Right renal cortex interstitium (tissue), 3 donors: ENCODE results near the gene RIPOR2. TPM values are rescaled to one million over a fixed set of nuclear protein-coding genes. Genes with fewer than 3 reads are reported as not detected.
"Not testable (repeated sequence)": the region's sequence is repeated elsewhere in the genome, so short reads cannot be mapped to it uniquely, and the experiment has no call there.

Experiments used
- DNase-seq, 3 donors: peaks; one replicate each; pipeline ENCODE4 v3.0.0-alpha.2; 2013; ENCODE audit warnings: low read depth in 3 of 3, low spot score in 2 of 3
- polyA plus RNA-seq, 3 donors: library from polyadenylated mRNA; unstranded; fragments of 120-200 nt; gene quantifications; one replicate each; pipeline ENCODE4 v1.2.1, GENCODE V29; 2013; ENCODE audit not compliant: insufficient read length in 3 of 3

Gene RIPOR2
- polyA plus RNA-seq, 3 donors: 7.4 to 10.6 (median 8.3) TPM

DNA sequence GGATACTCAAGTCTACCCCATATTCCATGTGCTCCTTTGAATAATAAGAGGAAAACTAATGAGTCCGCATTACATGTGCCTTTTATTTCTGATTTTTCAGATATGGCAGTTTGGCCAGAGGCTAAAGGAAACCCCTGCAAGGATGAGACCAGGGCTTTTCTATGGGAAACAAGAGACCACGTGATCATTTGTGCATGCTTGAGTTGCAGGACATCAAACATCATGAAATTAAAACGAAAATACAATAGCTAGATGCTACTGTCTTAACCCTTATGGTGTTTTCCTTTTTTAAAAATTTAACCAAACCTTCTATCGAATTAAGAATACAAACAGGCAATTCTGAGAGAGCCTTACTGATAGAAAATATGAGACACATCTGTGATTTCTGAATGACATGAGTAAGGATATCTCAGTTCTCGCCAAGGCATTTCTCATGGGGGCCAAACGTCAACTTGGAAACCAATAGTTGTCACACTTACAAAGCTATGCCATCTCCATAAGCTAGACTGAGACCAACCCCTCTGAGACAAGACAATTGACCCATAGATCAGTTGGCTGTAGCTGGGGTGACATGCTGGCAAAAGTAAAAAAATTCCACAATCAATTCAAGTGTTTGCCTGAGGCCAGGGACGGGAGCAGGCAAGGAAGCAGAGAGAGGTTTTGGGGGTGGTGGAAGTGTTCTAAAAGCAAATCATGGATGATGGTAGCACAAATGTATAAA is 52.8 kb downstream of the RIPOR2 start:
- no peak for DNase-seq

DNA sequence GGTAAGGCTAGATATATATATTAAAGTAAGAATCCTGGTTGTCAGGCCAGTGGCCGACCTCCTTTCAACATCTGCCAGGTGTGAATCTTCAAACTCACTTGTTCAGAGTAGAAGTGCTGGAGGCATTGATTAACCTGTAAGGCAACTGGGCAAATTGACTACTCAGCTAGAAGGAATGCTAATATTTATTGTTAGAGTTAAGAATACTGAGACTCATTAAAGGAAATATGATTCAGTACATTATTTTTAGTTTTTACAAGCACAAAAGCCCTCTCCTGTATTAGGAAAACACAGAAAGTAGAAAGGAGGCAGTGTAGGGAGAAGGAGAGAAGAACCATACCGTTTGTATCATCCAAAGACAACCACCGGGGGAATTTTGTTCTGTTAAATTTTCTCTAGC is 53.5 kb downstream of the RIPOR2 start:
- DNase-seq: no peak

DNA sequence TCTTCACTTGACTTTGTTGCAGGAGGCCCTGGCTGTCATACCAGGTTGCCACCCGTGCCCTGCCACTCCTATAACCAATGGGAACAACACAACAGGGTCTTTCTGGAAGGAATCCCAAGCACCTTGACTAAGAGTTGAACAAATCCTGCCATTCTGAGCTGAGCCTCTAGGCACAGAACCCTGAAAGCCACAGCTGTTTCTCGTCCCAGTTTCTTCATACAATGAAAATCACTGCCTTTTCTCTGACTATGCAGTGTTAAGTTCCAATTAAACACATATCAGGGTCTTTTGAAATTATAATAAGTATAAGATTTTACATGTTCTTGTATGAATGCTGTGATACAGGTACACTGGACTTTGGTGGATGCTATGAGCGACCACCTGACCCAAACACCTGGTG is 54.4 kb downstream of the RIPOR2 start:
- no peak for DNase-seq

DNA sequence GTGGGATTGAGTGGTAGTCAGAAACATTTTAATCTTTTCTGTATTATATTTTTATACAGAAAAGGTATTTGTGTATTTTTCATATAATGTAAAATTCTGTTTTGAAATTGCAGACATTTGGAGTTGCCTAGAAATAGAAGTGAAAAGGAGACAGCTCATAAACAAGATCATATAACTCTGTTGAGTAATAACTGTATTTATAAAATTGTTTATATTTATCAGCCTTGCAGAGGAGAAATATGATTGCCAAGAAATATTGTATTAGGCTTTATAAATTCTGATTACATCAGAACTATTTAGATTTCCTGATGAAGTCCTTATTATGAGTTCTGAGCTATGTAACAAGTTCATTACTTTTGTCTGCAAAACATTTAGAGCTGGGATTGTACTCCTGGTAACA is 55.3 kb downstream of the RIPOR2 start:
- DNase-seq: no peak

DNA sequence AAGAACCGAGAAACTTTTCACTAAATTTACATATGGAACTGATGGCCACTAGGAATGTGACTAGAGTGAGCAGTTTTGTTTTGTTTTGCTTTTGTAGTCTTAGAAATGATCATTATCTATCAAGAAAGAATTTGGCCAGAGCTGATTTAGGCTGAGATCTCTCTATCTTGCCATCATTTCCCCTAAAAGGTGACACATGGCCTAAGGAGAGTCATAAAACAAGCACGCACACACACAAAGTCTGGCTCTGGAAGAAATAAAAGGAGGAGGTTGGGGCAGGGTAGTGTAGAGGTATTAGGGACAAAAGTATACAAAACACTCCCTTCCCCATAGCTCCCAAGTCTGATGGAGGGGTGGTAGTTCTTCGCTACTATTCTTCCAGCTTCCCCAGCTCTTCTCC is 56.4 kb downstream of the RIPOR2 start:
- DNase-seq: no peak

DNA sequence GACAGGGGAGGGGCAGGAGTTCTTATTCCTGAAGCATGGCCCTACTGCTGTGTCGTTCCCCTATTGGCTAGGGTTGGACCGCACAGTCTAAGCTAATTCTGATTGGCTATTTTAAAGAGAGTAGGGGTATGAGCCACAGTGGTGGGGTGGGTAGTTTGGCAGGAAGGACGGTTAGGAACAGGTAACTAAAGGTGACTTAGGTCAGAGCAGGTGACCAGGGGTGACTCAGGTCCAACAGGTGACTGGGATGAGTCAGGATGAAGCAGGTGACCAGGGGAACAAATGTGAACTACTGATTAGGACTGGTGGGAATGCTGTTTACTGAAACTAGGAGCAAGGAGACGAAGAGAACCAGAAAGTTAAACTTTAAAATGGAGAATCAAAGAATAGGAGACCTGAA is 58.0 kb downstream of the RIPOR2 start:
- not testable (repeated sequence) for DNase-seq

DNA sequence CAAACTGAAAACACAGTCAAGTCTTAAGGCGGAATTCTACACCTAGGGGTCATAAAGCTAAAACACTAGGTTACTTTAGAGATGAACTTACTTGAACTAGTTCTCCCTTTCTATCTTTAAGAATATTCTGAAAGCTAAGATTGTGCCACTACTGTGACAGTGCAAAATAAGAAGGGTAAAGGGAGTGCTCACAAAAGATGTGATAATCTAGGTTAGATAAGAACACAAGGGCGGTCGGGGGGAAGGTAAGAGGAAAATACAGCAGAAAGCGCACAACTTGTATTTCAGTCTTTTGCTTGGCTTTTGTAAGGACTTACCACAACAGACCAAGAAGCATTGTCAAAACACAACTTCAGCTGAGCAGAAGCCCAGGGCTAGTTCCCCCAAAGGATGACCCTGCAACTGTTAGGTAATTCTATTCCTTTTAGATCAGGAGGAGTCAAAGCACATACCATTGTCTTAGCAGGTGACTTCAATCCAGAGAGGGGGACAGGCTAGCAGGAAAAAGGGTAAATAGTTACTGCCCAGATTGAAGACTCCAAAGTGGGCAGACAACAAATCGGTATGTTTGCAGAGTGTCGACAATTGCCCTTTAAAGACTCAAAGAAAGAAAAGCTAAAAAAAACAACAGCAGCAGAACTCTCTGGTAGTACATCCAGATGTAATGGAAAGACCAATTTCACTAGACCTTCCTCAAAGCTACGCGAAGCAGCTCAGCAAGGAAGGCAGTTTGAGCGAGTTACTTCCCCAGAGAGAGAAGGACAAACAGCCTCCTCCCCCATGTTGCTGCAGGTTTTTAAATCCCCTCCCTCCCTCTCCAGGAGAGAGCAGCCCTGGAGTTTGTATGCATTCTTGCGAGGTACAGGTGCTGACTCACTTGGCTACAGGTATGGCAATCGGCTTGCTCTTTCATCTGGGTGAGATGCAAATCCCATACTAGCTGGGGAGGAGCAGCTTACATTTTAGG is 59.0 kb downstream of the RIPOR2 start:
- no peak for DNase-seq

DNA sequence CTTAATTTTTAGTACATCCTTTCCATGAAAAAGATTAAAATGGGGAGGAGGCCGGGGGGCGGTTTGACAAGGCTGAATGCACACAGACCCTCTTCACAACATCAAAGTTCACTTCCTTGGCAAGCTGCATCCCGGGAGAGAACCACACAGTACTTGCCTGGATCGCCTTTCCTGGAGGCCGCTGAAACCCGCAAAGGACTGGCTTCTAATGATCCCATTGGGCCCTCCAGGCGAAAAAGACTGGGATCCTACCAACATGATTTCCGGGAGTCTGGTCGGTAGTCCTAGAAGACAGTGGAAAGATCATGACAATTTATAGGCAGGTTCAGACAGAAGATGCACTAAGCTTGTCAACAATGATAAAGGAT is 60.2 kb downstream of the RIPOR2 start:
- DNase-seq: no peak

DNA sequence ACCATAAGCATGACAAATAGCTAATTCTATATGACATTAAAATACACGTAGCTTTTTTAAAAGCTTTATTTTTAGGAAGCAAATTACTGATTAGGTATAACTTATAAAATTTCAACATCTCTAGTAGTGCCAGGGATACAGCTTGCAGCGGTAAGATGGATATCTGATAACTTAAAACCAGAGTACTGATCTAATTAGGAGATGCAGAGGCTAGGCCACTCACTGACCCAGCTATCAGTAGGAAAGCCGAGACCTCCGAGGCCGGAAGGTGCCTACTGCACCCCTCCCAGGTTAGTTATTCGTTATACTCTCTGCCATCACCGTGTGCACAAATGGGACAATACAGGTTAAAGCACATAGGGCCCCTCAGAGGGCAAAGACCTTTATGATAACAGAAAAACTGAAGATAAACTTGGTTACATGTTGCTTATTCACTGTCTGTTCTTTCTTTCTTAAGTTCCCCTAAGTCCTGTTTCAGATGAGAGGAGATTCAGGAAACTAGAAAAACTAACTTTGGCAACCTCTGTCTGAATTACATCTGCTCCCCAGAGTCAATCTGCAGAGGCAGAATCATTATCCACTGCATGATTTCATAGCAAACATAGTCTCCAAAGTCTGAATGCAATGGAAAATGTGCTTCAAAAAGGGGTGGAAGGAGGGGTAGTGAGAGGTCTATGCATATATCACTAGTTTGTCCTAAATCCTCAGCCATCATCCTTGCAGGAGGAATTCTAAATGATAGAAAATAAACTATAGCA is 60.8 kb downstream of the RIPOR2 start:
- no peak for DNase-seq

DNA sequence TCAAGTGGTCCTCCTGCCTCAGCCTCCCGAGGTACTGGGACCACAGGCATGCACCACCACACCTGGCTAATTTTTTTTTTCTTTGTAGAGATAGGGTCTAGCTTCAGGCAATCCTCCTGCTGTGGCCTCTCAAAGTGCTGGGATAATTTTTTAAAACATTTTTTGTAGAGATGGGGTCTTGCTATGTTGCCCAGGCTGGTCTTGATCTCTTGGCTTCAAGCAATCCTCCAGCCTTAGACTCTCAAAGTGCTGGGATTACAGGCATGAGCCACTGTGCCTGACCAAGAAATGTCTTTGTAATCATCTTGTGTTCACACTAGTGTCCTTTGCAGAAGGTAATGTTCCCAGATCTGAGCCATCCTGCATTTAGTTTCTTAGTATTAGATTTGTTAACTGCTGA is 61.6 kb downstream of the RIPOR2 start:
- no peak for DNase-seq

DNA sequence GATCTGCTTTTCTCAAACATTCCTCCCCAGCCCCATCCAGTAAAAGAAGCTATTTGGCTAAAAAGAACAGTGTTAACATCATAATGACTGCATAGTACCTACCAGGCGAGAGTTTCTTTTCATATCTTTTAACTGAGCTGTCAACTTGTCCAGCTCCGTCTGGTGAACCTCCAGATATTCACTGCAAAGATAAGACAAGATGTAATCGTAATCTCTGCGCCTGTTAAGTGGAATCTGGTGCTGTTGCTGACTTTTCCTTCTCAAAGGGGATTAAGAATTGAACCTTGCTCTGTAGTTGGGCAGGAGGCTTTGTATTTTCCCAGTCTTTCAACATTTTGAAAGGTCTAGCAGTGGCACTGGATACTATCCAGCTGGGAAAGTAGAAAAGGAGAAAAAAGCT is 63.0 kb downstream of the RIPOR2 start:
- DNase-seq: no peak

DNA sequence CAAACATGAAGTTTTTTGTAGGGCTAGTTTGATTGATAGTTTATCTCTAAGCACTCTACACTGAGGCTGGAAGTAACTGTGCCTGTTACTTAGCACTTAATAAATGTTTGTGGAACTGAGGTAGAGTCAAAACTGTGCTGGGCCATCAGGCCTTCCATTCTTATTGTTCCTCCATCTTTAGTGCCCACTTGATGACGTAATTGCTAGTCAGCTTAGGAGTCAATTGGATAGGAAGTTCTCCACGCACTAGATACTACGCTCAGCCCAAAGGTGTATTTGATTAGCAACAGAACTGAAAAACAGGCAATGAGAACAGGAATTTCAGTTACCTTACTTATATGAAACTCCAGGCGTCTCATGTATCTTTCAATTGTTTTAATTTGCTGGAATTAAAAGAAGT is 67.0 kb downstream of the RIPOR2 start:
- DNase-seq: no peak

DNA sequence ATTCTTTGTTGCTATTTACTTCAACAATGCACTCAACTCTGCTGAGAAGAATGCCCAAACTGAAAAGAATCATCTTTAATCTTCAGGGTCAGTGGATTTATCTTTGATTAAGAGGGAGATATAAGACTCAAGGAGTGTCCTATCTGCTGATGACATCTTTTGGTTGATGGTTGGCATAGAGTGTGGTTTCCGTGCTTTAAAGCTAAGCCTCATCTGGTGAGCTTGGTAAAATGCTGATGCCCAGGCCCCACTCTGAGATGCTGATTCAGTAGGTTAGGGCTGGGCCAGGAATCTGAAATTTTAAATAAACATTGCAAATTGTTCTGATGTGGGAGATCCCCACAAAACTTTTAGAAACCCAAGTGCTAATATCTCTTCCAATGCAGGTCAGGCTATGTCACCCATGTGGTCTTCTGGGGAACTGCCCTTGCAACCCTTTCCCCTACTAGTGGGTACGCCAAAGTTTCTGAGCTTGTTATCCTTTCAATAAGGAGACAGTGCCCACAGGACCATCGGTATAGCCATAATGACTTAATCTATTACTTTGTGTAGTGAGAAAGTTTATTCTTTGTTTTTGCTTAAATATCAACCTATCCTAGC is 68.6 kb downstream of the RIPOR2 start:
- no peak for DNase-seq

DNA sequence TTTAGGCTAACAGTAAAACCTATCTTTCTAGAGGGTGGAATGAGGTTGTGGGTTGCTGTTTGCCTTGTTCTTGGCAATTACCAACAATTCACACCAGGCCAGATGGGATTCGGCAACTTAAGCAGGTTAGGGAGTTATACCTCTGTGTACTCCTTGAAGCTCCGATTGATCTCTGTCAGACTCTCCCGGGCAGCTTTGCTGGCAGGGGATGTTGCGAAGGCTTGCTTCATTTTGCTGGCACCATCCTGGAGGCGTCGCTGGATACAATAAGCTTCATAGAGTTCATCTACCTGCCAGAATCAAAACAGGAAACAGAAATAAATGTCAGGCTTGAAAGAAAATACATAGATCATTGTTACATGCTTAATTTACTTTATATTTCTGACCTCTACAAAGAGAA is 70.6 kb downstream of the RIPOR2 start:
- no peak for DNase-seq

DNA sequence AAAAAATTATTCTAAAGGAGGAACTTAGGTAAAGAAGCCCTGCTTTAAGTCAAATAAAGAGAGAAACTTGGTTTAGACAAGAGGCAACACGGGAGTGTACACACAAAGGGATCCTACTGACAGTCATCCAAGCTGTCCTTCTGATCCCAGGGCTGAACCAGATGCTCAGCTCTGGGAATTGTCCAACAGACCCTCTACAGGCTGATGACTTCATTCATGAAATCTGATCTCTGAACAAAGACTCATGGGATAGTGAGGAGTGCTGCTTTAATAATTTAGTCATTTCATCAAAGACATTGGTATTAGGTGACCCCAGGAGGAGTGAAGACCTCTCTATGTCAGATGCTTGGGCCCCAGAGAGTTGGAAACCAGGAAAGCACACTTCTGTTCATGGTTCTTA is 71.4 kb downstream of the RIPOR2 start:
- no peak for DNase-seq

DNA sequence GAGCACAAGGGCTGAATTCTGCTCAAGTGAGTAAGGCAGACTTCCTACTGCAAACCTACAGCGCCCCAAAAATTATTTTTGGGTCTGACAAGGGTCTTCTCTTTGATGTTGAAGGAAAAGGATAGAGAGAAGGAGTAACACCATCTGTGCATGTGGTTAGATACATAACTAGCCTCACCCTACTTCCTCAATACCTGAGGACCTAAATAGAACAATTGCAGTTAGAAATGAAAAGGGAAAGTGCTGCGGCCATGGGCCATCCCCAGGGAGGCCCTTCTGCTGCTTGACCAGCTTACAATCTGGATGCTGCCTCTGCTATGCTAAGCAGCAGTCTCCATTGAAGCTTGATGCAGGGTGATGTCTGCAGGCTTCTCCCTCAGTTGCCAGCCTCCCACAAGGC is 73.8 kb downstream of the RIPOR2 start:
- DNase-seq: no peak

DNA sequence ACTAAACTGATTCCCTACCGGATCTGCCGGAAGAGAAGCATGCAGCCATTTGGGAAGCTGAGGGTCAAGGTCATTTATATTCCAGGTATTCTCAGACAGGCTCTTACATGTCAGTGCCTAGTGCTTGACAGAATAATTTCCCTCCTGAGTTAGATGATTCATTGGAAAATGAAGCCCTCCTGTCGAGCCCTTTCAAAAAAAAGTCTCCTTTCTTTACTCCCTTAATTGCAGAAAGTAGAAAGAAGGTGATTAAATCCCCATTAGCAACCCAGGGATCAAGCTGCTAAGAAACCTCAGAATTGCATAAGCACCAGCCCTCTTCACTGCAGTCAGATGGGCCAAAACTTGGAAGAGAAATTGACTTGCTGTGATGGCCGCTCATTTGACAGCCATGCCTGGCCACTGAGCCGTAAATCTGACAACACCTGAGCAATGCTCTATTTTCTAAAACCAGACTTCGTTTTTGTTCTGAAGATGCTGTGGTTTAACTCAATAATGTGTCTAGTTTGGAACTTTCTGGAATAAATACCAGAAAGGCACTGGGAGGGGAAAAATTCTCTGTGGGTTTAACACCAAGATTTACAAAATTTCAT is 76.1 kb downstream of the RIPOR2 start:
- DNase-seq: no peak

DNA sequence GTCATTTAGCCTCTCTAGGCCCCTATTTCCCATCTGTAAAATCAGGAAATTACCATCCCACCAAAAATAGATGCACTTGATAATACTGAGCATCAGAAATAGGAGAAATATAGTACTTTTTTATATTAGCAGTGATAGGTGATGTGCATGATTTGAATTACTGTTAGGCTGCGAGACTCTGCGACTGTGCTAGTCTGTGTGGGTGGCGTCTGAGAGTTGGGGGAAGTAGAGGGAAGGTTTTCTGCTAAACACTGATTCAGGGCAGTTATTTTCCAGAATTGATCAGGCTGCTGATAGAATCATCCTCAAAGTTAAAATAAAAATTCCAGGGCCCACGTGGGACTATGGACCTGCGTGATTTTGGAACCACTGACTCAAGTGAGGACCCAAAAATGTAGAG is 76.6 kb downstream of the RIPOR2 start:
- DNase-seq: no peak

DNA sequence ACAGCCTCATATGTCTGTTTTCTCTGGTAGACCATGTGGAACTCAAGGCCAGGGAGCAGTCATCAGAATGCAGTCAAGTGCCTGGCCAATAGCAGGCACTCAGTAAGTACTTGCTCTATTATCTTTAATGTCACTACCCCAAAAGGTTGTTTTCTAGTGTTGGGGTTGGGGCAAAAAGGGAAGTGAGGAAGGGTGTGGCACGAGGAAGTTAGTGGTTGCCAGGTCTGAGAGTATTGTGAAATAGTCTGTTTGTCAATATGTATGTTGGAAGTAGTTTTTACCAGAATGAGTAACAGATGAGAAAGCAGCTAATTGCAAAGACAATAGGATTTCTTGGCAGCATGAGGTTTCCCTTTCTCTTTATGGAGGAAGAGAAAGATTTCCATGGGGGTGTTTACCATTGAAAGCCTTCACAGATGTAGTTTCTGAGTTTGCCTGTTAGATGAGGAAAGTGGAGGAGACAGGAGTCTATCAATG is 77.5 kb downstream of the RIPOR2 start:
- DNase-seq: no peak

DNA sequence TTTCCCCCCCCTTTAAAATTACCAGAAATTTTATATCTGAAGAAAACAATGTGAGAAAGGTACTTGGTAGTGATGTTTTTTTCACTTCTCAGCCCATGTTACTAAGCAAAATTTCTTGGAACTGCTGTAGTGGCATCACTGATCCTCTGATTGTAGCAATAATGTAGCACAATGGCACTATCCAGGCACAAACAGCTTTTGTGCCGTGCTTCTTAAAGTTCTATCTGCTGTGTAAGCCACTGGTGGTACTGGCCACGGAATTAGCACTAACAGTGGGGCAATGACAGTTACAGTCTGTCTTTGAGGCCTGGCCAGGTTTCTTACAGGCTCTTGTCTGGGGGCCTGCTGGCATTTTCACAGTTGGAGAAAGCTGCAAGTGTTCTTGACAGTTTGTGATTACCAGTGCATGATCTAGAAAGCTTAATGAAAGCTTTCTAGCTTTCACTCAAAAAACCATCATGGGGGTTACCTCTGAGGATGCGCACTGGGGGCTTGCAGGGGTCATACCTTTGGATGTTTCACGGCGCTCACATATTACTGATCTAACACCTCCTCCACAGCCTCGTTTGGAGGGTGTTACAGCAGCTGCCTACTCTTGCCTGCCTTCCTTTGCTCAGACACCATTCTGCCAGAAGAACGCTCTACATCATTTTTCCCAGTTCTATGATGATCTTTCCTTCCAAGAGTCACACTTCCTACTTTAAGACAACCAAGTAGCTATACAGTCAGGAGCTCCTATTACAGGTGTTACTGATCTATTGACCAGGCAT is 78.7 kb downstream of the RIPOR2 start:
- no peak for DNase-seq
